GM21528 (cell line): ENCODE measurements around the gene NTNG2.

ENCODE experiments used
- ATAC-seq: cut with Tn5 transposase; IDR thresholded peaks from one replicate; pipeline ENCODE4 v1.9.1; 2021; ENCODE audit warnings: mild to moderate bottlenecking, moderate library complexity; ENCODE audit not compliant: unreplicated experiment, low FRiP score

Gene NTNG2

GRCh38 chr9:132168851-132169250 is 7.0 kb downstream of the NTNG2 start:
- ATAC-seq = no peak

GRCh38 chr9:132169672-132170392 is 8.0 kb downstream of the NTNG2 start:
- no peak for ATAC-seq

GRCh38 chr9:132171702-132172101 is 9.8 kb downstream of the NTNG2 start:
- ATAC-seq = no peak

GRCh38 chr9:132172185-132172584 is 10.3 kb downstream of the NTNG2 start:
- ATAC-seq = no peak

GRCh38 chr9:132175431-132175830 is 13.6 kb downstream of the NTNG2 start:
- ATAC-seq = no peak

GRCh38 chr9:132176338-132176737 is 14.5 kb downstream of the NTNG2 start:
- no peak for ATAC-seq

GRCh38 chr9:132181796-132182313 is 20.0 kb downstream of the NTNG2 start:
- no peak for ATAC-seq

GRCh38 chr9:132182314-132183091 is 20.6 kb downstream of the NTNG2 start:
- ATAC-seq = no peak

- no peak for ATAC-seq
These were observed 21.3 kb downstream of the NTNG2 start for GRCh38 chr9:132183134-132183533.

GRCh38 chr9:132183715-132184114 is 21.9 kb downstream of the NTNG2 start:
- no peak for ATAC-seq

- ATAC-seq = no peak
These were observed 22.3 kb downstream of the NTNG2 start for GRCh38 chr9:132184124-132184523.

GRCh38 chr9:132185073-132186009 is 23.5 kb downstream of the NTNG2 start:
- ATAC-seq = no peak

- no peak for ATAC-seq
These were observed 25.3 kb downstream of the NTNG2 start for GRCh38 chr9:132187121-132187620.

- ATAC-seq = no peak
These were observed 29.1 kb downstream of the NTNG2 start for GRCh38 chr9:132190966-132191365.

- no peak for ATAC-seq
These were observed 30.9 kb downstream of the NTNG2 start for GRCh38 chr9:132192728-132193127.

GRCh38 chr9:132193227-132194124 is 31.6 kb downstream of the NTNG2 start:
- ATAC-seq = no peak

GRCh38 chr9:132194508-132194907 is 32.6 kb downstream of the NTNG2 start:
- ATAC-seq = no peak

GRCh38 chr9:132197315-132197714 is 35.5 kb downstream of the NTNG2 start:
- no peak for ATAC-seq

GRCh38 chr9:132197856-132198550 is 36.1 kb downstream of the NTNG2 start:
- ATAC-seq = no peak
